GM19238 (cell line): ENCODE measurements around the gene ANGPTL4.
"Not testable (repeated sequence)": the region's sequence is repeated elsewhere in the genome, so short reads cannot be mapped to it uniquely, and the experiment has no call there.

Experiments
- DNase-seq: peaks from one replicate; pipeline ENCODE4 v3.0.0; 2011; ENCODE audit warnings: low spot score; ENCODE audit not compliant: insufficient read length

The ANGPTL4 gene

DNA sequence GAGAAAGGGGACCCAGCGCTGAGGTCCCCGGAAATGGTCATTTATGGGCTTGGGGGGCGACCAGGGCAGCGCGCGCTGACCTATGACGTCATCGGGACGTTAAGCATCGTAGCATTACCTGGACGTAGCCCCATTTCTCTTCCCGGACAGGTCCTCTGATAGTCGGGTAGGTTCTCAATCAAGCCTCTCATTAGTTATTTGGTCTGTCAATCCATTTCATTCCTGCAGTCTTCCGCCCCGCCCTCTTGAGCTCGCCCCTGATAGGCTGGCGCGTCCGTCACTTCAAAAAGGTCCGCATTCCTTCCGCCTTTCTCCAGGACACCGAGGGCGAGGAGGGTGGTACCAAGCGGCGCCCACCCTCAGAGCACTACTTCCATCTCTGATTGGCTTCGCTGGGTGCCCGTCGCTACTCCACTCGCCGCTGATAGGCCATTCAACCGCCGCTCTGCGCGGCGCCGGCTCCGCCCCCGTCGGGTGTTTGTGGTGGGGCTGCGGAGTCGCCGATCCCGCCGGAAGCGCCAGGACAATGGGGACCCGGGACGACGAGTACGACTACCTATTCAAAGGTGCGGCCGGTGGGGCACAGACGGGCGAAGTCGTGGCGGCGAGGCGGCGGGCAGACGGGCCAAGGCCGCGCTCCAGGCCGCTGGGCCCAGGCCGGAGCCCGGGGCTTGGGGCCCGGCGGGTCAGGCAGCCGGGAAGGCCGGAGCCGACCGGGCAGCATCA, 26.1 kb downstream of the ANGPTL4 start, which contains the start of gene RAB11B:
Gene RAB11B, plus strand, starts transcription at position 470 of the 726 bp plus-strand sequence. Its CDS starts 57 bp downstream, at position 527.
- DNase-seq: peak; percentile 98

DNA sequence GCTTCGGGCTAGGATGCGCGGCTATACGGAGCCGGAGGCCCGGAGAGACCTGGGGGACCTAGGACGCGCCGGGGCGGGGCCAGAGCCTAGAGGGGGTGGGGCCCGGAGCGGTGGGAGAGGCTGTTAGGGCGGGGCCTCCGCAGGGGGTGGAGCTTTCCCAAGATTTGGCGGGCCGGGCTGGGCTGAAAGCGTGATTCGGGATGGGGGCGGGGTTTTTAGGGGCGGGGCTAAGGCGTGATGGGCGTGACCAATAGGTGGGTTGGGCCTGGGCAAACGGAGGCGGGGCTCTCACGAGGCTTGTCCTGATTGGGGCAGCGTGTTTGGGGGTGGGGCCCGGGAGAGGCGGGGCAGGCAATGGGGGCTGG, 26.6 kb downstream of the ANGPTL4 start:
- peak; percentile 84 for DNase-seq

DNA sequence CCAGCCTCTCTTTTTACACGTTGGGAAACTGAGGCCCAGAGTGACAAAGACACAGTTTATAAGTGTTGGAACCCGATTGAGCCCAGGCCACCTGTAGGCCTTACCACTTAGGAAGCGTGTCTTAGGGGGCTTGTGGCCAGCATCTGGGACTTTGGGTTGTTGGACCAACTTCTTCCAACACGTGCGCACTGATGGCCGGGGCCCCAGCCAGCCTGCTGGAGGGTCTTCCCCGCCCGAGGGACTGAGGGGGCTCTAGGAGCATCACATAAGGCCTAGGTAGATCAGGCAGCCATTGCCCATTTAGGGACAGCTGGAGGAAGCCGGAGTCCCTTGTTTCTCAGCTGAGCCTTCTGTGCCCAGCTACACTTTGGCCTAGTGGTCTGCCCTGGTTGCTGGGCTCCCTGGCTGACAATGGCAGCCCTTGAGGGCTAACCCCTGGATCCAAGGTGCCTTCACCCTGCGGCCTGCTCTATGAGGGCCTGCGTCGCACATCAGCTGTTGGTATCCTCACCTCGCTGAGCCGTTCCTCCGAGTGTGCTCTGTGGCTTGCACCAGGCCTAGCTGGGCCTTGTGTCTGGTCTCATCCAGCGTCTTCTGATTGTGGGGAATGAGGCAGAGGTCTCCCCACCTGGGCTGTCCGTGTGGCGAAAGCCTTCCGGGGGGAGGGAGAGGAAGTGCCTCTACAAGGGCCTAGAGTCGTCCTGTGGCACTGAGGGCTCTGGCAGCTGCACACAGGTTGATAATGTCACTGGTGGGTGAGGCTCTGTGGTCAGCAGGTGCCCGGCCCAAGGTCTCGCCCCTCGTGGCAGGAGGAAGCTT, 27.5 kb downstream of the ANGPTL4 start:
- DNase-seq: no peak

DNA sequence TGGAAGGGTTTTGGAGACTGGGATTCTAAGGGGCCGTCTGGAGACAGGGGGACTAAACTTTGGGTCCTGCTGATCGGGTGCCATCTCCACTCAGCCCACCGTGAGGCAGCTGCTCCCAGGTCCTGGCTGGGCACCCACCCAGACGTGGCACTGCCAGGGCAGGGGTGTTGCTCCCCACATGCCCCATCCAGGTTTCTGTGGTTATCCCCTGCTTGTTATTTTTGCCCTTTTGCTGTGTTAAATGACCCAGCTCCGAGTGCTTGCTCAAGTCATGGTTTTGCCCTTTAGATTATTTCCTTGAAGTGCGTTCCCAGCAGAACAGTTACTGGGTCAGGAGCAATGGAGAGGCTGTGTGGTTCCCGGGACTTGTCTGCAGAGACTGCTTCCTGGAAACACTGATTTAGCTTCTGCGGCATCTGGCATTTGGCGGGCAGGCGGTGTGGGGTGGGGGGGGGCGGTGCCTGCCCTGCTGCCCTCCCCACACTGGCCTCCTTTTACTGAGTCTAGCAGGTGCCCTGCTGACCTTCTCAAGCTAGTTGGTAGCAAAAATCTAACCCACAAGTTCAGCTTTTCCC, 28.1 kb downstream of the ANGPTL4 start:
- DNase-seq: no peak

DNA sequence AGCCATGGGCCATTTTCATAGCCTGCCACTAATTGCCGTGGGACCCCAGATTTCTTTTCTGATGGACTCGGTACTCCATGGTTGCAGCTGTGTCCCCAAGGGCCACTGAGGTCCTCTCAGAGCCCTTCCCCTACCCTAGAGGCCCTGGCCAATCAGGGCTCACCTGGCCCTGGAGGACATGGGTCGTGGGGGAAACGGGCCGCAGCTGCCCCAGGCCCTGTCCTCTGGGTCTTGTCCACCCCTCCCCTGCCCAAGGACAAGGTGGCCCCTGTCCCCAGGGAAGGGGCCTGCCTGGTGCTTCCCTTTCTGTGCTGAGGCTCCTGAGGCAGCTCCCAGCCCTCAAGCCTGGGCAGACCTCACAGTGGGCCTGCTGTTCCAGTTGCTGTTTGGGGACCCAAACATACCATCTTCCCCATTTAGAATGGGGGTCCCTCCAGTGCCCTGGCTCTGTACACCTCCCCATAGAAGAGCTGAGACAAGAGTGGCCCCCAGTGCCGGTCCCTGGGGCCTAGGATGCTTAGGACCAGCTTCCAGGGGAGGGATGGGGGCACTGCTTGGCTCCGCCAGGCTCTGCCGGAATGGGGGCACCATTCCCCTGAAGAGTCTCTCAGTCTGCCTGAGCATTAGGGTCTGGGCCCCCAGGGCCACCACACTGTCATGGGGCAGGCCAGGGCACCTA, 29.4 kb downstream of the ANGPTL4 start:
- no peak for DNase-seq

DNA sequence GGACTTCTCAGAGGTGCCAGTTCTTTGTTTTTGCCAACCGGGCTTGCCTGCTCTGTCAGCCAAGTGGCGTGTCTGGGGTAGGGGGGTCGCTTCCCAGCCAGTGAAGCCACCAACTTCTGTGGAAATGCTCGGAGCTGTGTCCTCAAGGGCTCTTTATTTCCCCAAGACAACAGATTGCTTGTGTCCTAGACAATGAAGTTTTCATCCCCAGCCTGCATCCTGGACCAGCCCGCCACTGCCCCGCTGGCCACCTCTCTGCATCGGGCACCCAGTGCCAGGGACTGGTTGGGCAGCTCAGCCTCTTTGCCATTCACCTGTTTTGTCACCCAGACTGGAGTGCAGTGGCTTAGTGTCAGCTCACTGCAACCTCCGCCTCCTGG, 29.9 kb downstream of the ANGPTL4 start:
- no peak for DNase-seq

DNA sequence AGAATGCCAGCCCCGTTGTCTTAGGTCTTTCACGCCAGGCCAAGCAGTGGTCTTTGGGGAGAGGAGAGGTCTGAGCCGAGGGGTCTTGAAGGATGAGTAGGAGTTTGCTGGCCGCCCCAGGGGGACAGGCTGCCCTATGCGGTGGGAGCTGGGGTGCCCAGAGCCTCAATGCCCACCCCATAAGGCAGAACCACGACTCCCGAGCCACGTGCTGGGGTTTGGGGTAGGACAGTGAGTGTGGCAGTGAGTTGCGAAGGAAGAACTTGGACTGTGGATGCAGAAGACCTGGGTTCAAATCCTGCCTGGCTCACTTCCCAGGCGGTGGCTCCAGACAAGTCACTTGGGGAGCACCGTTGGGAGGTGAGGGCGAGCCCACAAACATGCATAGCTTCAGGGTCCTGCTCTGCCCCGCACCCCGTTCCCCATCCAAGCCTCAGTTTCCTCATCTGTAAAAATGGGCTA, 31.7 kb downstream of the ANGPTL4 start:
- no peak for DNase-seq

DNA sequence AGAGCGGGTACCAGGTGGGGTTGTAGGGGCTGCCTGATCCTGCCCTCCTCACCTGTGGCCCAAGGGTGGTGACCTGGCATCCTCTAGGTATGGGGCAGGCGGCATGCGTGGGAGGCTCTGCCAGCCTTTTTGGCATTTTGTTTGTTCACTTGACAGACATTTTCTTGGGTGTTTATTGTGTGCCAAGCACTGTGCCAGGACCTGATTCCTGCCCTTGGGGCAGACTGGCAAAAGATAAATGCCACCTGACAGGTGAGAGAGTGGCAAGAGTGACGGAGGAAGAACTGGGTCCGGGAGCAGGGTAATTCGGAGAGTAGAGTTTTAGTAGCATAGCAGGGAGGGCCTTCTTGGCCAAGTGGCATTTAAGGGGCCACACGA, 32.2 kb downstream of the ANGPTL4 start:
- no peak for DNase-seq

DNA sequence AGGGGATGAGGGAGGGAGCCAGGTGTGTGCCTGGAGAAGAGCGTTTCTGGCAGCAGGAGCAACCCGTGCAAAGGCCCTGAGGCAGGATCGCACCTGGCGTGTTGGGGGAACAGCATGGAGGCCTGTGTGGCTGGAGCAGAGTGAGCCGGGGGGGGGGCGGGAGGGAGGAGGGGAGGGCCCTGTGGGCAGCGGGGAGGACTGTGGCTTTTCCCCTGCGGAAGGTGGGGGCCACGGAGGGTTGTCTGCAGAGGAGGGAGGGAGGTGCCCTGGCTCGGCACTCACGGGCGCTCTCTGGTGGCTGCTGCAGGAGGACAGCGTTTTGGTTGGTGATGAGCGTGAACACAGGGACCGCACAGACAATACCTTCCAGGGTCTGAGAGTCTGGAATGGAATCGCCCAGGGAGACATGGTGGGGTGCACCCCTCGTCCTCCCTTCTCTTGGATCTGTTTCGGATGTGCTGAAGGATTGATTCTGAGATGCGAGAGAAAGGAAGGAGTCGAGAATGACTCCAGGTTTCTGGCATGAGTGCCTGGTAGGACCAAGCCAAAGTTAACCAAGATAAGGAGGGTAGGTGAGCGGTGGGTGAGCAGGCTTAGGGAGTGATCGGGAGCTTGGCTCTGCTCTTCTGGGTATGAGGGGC, 32.7 kb downstream of the ANGPTL4 start:
- DNase-seq: peak; percentile 54

DNA sequence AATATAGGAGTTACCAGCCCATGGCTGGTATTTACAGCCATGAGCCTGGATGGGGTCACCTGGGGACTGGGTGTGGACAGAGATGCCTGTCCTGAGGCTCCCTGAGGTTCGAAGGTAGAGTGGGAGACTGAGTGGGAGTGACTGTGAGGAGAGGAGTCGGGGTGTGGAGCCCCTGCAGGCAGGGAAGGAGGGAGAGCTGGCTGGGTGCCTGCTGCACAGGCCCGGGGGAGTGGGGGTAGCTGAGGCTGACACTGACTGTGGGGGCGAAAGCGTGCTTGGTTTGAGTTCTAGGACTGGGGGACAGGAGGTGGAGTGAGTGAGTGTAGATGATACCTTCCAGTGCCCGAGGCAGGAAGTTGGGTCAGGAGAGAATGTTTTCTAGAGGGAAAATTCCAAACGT, 33.3 kb downstream of the ANGPTL4 start:
- no peak for DNase-seq

DNA sequence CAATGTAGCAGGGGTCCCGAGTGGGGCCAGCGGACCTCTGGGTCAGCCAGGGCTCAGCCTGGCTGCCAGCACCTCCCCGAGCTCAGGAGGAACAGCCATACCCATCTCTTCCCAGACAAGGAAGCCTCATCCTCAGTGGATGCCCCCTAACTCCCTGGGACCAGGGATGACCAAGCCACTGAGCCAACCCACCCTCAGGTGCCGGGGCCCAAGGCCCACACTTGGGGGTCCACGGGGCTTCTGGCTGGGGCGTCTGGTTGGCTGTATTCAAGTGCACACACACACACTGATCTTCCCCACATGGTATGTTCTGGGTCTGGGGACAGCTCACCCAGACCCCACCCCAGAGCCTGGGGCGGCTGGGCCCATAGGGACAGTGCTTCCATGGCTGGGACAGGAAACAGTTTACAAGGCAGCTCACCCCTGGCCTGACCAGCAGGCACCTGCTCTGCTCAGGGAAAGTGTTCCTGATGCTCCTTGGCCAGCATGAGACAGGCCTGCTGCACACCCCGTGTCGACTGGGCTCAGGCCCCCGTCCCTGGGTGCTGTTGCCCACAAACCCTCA, 33.9 kb downstream of the ANGPTL4 start:
- no peak for DNase-seq

DNA sequence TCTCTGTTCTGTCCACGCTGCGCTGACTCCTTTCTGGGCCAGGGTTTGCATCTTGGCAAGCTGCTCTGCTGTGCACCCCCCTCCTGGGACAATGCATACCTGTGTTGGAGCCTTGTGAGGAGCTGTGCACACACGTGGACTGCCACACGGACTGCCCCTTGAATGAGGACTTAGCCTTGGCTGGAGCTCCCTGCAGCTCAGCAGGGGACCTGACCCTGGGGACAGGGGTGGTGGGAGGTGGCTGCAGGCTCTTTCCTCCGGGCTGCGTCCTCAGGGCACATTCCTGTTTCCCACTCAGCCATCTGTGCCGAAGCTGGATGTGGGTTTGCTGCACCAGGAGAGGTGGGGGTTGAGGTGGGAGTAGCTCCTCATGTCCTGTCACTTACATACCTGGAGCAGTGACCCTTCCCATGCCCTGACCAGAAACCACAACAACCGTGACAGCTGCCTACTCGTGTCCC, 34.4 kb downstream of the ANGPTL4 start:
- DNase-seq: no peak

DNA sequence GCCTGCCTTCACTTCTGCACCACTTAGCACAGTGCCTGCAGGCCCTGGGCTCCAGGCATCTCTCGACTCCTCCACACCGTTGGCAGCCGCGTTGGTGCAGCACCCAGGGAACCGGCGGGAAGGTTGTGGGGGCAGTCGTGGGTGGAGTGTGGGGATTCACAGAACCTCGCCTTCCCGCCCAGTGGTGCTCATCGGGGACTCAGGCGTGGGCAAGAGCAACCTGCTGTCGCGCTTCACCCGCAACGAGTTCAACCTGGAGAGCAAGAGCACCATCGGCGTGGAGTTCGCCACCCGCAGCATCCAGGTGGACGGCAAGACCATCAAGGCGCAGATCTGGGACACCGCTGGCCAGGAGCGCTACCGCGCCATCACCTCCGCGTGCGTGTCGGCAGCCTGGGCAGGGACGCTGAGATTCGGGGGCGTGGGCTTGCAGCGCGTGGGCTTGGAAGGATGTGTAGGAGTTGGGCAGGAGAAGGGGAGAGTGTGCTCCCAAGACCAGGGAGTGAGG, 35.8 kb downstream of the ANGPTL4 start:
- DNase-seq: no peak

DNA sequence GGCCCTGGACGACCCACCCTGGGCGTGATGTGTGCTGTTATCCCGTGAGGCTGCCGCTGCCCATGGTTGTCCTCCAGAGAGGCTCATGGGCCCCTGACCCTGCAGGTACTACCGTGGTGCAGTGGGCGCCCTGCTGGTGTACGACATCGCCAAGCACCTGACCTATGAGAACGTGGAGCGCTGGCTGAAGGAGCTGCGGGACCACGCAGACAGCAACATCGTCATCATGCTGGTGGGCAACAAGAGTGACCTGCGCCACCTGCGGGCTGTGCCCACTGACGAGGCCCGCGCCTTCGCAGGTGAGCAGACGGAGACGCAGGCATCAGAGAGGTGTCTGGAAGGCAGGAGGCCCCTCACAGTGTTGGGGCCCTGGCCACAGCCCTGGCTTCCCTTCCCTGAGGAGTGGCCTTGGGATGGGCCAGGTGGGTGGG, 38.0 kb downstream of the ANGPTL4 start:
- no peak for DNase-seq

DNA sequence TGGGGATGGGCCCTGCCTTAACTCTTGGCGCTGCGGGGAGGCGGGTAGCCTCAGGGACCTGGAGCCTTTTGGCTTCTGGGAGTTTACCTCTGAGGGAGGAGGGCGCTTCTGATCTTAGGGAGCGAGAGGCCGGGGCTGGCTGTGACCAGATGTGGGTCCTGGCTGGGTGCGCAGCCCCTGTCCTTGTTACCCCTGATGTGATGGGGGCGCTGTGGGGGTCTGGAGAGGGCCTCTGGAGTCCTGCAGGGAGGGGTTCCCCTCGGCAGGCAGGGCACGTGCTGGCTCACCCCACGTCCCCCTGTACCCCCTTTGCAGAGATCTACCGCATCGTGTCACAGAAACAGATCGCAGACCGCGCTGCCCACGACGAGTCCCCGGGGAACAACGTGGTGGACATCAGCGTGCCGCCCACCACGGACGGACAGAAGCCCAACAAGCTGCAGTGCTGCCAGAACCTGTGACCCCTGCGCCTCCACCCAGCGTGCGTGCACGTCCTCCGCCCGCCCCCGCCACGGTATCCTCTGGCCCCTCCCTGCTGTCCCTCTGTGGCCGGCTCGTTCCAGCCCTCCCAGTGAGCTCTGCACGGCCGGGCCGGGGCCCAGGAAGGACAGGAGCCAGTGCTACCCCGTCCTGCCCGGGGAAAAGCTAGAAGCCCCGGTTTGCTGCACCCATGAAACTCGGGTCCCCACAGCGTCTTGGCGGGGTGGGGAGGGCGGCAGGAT, 39.3 kb downstream of the ANGPTL4 start:
- no peak for DNase-seq

DNA sequence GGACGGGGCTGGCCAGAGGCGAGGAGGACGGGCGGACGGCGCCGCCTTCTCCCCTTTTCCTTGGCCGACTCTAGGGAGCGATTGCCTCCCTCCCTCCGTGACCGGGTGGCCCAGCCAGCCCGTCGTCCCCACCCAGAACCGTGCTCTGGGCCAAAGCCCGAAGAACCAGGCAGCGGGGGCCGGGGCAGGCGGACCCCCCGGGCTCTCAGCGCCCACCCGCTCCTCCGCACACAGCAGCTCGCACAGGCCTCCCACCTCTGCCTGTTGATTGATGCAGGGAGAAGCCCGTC, 39.8 kb downstream of the ANGPTL4 start:
- DNase-seq: no peak

DNA sequence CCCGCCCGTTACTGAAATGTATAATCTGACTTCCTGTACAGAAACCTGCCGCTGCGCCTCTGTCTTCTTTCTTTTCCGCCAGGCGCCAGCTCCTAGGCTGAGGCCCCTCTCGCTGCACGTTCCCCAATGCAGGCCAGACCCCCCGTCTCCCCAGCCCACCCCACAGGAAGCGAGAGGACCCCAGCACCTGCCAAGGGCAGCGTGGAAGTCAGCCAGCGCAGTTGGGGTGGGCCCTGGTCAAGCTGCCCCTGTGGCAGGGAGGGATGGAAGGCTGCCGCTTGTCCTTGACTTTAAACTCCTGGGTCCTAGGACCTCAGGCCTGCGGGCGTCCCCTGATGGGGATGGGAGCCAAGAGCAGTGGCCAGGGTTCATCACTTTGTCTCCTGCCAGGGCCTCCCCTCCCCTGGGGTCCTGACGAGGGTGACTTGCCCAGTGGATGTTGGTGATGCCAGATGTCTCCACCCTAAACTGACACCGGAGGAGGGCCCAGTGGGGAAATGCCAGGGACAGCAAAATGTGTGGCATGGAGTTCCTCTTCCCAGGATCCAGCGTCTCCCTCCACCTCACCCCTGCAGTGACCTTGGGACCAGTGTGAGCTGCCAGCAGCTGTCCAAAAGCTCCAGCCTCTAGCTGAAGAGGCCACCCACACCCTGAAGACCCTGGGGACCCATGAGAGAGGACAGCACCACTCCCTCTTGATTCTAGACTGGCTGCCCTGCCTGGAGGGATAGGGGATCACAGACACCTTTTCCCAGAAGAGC, 40.6 kb downstream of the ANGPTL4 start:
- DNase-seq: no peak

DNA sequence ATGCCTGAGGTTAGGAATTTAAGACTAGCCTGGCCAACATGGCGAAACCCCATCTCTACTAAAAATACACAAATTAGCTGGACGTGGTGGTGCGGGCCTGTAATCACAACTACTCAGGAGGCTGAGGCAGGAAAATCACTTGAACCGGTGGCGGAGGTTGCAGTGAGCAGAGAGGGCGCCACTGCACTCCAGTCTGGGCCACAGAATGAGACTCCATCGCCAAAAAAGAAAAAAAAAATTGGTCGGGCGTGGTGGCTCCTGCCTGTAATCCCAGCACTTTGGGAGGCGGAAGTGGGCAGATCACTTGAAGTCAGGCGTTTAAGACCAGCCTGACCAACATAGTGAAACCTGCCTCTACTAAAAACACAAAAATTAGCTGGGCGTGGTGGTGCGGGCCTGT, 46.8 kb downstream of the ANGPTL4 start:
- not testable (repeated sequence) for DNase-seq
